Thyroid gland (tissue), 4 donors: ENCODE results near the gene GSTP1. TPM values are rescaled to one million over a fixed set of nuclear protein-coding genes. Genes with fewer than 3 reads are reported as not detected.
"Not testable (repeated sequence)": the region's sequence is repeated elsewhere in the genome, so short reads cannot be mapped to it uniquely, and the experiment has no call there.

ENCODE experiments used
- DNase-seq, 2 donors: peaks; one replicate each; pipeline ENCODE4 v3.0.0-alpha.2; 2019
- H3K27ac ChIP-seq, 3 donors: fragments of 200-600 bp; sonication (generic); 1 replicate in 2 of 3; 2 replicates in 1 of 3; pipeline ENCODE4 v1.5.1; 2016 to 2019; ENCODE audit warnings: mild to moderate bottlenecking in 1 of 3, moderate library complexity in 1 of 3
- H3K27me3 ChIP-seq: fragments of 200-600 bp; sonication (generic); one replicate; pipeline ENCODE4 v1.5.1; 2019
- H3K36me3 ChIP-seq, 2 donors: fragments of 200-600 bp; sonication (generic); one replicate each; pipeline ENCODE4 v1.5.1; 2016 to 2019
- H3K4me1 ChIP-seq, 2 donors: fragments of 200-600 bp; sonication (generic); one replicate each; pipeline ENCODE4 v1.5.1; 2017 to 2019
- H3K4me3 ChIP-seq, 3 donors: fragments of 200-600 bp; sonication (generic); replicated peaks in 1 of 3; 1 replicate in 2 of 3; 2 replicates in 1 of 3; pipeline ENCODE4 v1.5.1; 2016; ENCODE audit warnings: mild to moderate bottlenecking in 1 of 3
- H3K9me3 ChIP-seq: fragments of 200-600 bp; sonication (generic); one replicate; pipeline ENCODE4 v1.5.1; 2017
- CTCF ChIP-seq, 6 experiments: fragments of 200-600 bp in 3 of 6; fragments of 450-650 bp in 3 of 6; sonication (generic) in 3 of 6; IDR thresholded peaks; one replicate each; pipeline ENCODE4 v1.5.1; 2016 to 2019; ENCODE audit warnings: antibody characterized with exemption in 6 of 6, mild to moderate bottlenecking in 2 of 6, inconsistent platforms in 1 of 6, moderate library complexity in 1 of 6
- POLR2A ChIP-seq, 2 donors: fragments of 450-650 bp; IDR thresholded peaks; one replicate each; pipeline ENCODE4 v1.6.1; 2017; ENCODE audit warnings: antibody characterized with exemption in 2 of 2, mild to moderate bottlenecking in 2 of 2, moderate library complexity in 1 of 2
- WGBS, 2 donors: methylation state at CpG; one replicate each; pipeline ENCODE4 v1.1.5; 2017; 5-methylcytosine and 5-hydroxymethylcytosine counted together
- intact Hi-C: fragments of 100-400 bp; cut with DNase I; formaldehyde crosslinking; loops from one replicate; pipeline ENCODE4 v1.15.1; 2023
- total RNA-seq, 4 donors: library from RNA; depleted of rRNA; stranded (reverse); fragments of >200 nt; gene quantifications; one replicate each; pipeline ENCODE4 v1.2.3, GENCODE V29; 2016

Gene GSTP1
- total RNA-seq, 4 donors from 2014 or later = 877 to 4,013 (median 1,716) TPM

- Histone ChIP-seq H3K9me3 (no peaks in the 10 kb centered on the region), H3K36me3 (peaks cover 8 to 13% of the 10 kb centered on the region in 2 donors), H3K4me3 (no peak overlapping the region), H3K4me1 (peaks cover 21 to 25% of the 10 kb centered on the region in 2 donors), H3K27me3 (no peaks in the 10 kb centered on the region), H3K27ac (no peak overlapping the region)
- TF ChIP-seq CTCF (IDR thresholded peaks at IDR 0.05) (no peak), POLR2A (IDR thresholded peaks at IDR 0.05) (no peak)
- DNase-seq = no peak
- 90 to 95% methylated on average over 4 to 5 of the region's 5 CpGs for WGBS, 2 donors
- intact Hi-C loops = no loop called here
Measured at GRCh38 chr11:67586568-67587250, 3.1 kb downstream of the GSTP1 start.

DNA sequence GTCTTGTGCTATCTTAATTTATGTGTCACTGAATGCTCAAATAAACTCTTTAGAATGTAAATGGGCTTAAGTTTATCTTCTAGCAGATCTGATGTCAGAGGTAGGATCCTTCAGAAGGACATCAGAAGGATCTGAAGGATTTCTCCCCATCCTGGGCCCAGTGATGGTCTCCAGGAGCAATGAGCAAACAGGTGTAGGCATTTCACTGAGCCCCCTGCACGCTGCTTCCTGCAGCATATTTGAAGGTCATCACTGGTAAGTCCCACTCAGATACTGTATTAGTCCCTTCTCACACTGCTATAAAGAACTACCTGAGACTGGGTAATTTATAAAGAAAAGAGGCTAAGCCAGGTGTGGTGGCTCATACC, 4.5 kb downstream of the GSTP1 start:
- WGBS, 2 donors = 100% methylated on average over 1 of the region's 1 CpG
- DNase-seq = no peak
- Histone ChIP-seq H3K27me3 (no peaks in the 10 kb centered on the region), H3K27ac (no peak overlapping the region), H3K4me1 (peaks cover 9 to 12% of the 10 kb centered on the region in 2 donors), H3K36me3 (peaks cover 8 to 13% of the 10 kb centered on the region in 2 donors), H3K9me3 (no peaks in the 10 kb centered on the region), H3K4me3 (no peak overlapping the region)
- TF ChIP-seq POLR2A (IDR thresholded peaks at IDR 0.05) = no peak
- TF ChIP-seq CTCF (IDR thresholded peaks at IDR 0.05) = no peak
- intact Hi-C loops = no loop called here

DNA sequence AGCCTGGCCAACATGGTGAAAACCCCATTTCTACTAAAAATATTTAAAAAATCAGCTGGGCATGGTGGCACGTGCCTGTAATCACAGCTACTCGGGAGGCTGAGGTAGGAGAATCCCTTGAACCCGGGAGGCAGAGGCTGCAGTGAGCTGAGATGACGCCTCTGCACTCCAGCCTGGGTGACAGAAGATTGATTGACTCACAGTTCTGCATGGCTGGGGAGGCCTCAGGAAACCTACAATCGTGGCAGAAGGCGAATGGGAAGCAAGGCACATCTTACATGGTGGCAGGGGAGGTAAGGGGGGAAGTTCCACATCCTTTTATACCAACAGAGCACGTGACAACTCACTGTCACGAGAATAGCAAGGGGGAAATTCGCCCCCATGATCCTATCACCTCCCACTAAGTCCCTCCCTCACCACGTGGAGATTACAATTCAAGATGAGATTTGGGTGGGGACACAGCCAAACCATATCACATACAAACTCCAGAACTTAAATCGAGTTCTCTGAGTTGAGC, 5.3 kb downstream of the GSTP1 start:
- WGBS, 2 donors = 83 to 90% methylated on average over 11 of the region's 11 CpGs
- intact Hi-C loops = not testable (repeated sequence)

DNA sequence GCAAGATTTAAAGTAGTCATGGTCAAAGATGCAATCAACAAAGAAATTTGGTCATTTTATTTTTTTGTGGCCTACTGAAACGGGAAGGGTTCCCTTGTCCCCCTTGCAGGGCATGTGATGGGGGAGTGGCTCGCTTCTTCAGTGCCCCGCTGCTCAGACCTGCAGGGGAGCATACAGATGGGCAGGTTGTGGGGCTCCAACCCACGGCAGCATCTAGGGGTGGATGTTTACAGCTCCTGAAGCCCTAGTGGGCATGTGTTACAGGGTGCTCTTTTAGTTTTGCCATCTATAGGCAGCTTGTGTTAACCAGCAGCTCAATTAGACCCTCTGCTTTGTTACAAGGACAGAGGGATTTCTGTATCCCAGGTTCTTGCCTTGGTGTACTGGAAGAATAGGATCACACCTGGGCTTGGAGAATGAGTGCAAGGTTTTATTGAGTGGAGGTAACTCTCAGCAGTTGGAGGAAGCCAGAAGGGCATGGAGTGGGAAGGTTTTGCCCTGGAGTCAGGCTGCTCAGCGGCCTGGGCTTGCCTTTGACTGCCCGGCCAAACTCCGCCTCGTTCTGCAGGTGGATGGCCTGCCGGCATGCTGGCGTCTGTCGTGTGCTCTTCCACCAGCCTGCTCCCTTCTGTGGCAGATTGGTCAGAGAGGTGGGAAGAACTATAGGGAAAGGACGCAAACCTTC, 9.4 kb downstream of the GSTP1 start:
- TF ChIP-seq CTCF (IDR thresholded peaks at IDR 0.05) (no peak), POLR2A (IDR thresholded peaks at IDR 0.05) (no peak)
- Histone ChIP-seq H3K4me3 (no peak overlapping the region), H3K36me3 (peaks cover 0 to 3% of the 10 kb centered on the region in 2 donors), H3K27ac (no peak overlapping the region), H3K4me1 (no peaks in the 10 kb centered on the region), H3K9me3 (no peaks in the 10 kb centered on the region), H3K27me3 (no peaks in the 10 kb centered on the region)
- intact Hi-C loops = no loop called here
- WGBS, 2 donors = 73 to 75% methylated on average over 12 of the region's 12 CpGs
- DNase-seq = no peak

More for the DNA sequence above, 5.3 kb downstream of the GSTP1 start:
- peaks cover 8 to 13% of the 10 kb centered on the region in 2 donors for H3K36me3 ChIP-seq
- H3K4me3 ChIP-seq, H3K27ac ChIP-seq, H3K27me3 ChIP-seq, DNase-seq, H3K9me3 ChIP-seq: not testable (repeated sequence)
- peaks cover 9 to 12% of the 10 kb centered on the region in 2 donors for H3K4me1 ChIP-seq

DNA sequence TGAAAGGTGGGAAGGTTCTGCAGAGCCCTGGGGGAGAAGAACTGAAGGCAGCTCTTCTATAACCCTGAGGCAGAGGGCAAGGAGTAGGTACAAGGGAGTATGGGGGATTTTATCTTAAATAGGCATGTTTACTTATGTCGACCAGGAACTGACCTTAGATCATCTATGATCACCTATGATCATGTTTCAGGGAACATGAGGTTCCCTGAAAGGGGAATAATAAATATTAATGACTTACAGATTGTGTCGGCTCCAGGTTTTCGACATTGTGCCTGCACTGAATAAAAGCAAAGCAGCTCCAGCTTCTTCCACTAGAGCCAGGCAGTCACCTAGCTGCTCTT, 9.9 kb downstream of the GSTP1 start:
- intact Hi-C loops = no loop called here
- TF ChIP-seq CTCF (IDR thresholded peaks at IDR 0.05) (no peak), POLR2A (IDR thresholded peaks at IDR 0.05) (no peak)
- H3K4me3 ChIP-seq = no peak overlapping the region
- no peak for DNase-seq
- H3K36me3 ChIP-seq = no peaks in the 10 kb centered on the region
- H3K4me1 ChIP-seq = no peaks in the 10 kb centered on the region
- no peak overlapping the region for H3K27ac ChIP-seq
- no peaks in the 10 kb centered on the region for H3K27me3 ChIP-seq
- 65 to 76% methylated on average over 3 of the region's 3 CpGs for WGBS, 2 donors
- no peaks in the 10 kb centered on the region for H3K9me3 ChIP-seq
